ENCODE data around the gene KLHL7. TPM values are rescaled to one million over a fixed set of nuclear protein-coding genes. Genes with fewer than 3 reads are reported as not detected.

The KLHL7 gene
- polyA plus RNA-seq, 1 donor from 2014 or later = 198 TPM

DNA sequence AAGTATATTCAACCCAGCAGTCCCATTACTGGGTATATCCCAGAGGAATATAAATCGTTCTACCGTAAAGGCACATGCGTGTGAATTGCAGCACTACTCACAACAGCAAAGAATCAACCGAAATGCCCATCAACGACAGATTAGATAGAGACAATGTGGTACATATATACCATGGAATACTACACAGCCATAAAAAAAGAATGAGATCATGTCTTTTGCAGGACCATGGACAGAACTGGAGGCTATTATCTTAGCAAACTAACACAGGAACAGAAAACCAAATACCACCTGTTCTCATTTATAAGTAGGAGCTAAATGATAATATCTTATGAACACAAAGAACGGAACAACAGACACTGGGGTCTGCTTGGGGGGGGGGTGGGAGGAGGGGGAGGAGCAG, 44.3 kb upstream of the KLHL7 start:
- Histone ChIP-seq H3K9ac (ENCODE audit: low read length) (no peak overlapping the region), H3K27ac (ENCODE audit: low read length) (no peak overlapping the region), H3K4me3 (ENCODE audit: low read length) (no peak overlapping the region), H2AFZ (ENCODE audit: low read depth, low read length) (no peak overlapping the region), H3K79me2 (replicated peaks; ENCODE audit: insufficient read depth, low read length) (no peaks in the 10 kb centered on the region), H3K9me3 (ENCODE audit: low read length) (no peaks in the 10 kb centered on the region), H3K27me3 (ENCODE audit: insufficient read depth, low read depth, low read length) (no peaks in the 10 kb centered on the region), H3F3A (ENCODE audit: insufficient read depth, low read length, poor library complexity, severe bottlenecking) (no peaks in the 10 kb centered on the region), H3K36me3 (ENCODE audit: insufficient read depth, low read length) (no peaks in the 10 kb centered on the region), H3K4me2 (ENCODE audit: low read length) (no peak overlapping the region), H4K20me1 (ENCODE audit: insufficient read depth) (no peaks in the 10 kb centered on the region), H3K9me2 (ENCODE audit: insufficient read depth, low read length) (no peaks in the 10 kb centered on the region)
- no peak for TF ChIP-seq MXI1 (conservative IDR thresholded peaks at IDR 0.05; ENCODE audit: poor library complexity, severe bottlenecking)
- no peak for TF ChIP-seq TAF1 (IDR thresholded peaks at IDR 0.05; ENCODE audit: low read depth)
- TF ChIP-seq EP300 (conservative IDR thresholded peaks at IDR 0.05; ENCODE audit: poor library complexity, severe bottlenecking) = no peak
- no peak for TF ChIP-seq EZH2 (IDR thresholded peaks at IDR 0.05; ENCODE audit: borderline replicate concordance, insufficient read depth, low read length, poor library complexity, severe bottlenecking)
- TF ChIP-seq, protein P1, sequence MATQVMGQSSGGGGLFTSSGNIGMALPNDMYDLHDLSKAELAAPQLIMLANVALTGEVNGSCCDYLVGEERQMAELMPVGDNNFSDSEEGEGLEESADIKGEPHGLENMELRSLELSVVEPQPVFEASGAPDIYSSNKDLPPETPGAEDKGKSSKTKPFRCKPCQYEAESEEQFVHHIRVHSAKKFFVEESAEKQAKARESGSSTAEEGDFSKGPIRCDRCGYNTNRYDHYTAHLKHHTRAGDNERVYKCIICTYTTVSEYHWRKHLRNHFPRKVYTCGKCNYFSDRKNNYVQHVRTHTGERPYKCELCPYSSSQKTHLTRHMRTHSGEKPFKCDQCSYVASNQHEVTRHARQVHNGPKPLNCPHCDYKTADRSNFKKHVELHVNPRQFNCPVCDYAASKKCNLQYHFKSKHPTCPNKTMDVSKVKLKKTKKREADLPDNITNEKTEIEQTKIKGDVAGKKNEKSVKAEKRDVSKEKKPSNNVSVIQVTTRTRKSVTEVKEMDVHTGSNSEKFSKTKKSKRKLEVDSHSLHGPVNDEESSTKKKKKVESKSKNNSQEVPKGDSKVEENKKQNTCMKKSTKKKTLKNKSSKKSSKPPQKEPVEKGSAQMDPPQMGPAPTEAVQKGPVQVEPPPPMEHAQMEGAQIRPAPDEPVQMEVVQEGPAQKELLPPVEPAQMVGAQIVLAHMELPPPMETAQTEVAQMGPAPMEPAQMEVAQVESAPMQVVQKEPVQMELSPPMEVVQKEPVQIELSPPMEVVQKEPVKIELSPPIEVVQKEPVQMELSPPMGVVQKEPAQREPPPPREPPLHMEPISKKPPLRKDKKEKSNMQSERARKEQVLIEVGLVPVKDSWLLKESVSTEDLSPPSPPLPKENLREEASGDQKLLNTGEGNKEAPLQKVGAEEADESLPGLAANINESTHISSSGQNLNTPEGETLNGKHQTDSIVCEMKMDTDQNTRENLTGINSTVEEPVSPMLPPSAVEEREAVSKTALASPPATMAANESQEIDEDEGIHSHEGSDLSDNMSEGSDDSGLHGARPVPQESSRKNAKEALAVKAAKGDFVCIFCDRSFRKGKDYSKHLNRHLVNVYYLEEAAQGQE (IDR thresholded peaks at IDR 0.05; ENCODE audit: borderline replicate concordance) = no peak

DNA sequence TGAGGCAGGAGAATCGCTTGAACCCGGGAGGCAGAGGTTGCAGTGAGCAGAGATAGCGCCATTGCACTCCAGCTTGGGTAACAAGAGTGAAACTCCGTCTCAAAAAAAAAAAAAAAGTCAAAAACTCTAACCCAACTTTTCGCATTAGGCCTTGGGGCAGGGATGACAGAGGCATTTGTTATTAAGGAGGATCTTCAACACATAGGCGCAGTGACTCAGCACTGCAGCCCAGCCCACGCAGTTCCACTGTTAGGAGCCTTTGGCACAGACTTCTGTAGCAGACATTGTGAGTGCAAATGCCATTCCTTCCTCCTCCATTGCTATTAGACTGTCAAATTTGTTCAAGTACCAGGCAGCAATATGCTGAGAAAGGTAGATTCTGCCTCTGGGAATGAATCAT, 43.1 kb upstream of the KLHL7 start:
- H2AFZ ChIP-seq (ENCODE audit: low read depth, low read length) = no peak overlapping the region

More for the DNA sequence above, 43.1 kb upstream of the KLHL7 start:
- no peaks in the 10 kb centered on the region for H3K9me2 ChIP-seq (ENCODE audit: insufficient read depth, low read length)
- TF ChIP-seq, protein P2, sequence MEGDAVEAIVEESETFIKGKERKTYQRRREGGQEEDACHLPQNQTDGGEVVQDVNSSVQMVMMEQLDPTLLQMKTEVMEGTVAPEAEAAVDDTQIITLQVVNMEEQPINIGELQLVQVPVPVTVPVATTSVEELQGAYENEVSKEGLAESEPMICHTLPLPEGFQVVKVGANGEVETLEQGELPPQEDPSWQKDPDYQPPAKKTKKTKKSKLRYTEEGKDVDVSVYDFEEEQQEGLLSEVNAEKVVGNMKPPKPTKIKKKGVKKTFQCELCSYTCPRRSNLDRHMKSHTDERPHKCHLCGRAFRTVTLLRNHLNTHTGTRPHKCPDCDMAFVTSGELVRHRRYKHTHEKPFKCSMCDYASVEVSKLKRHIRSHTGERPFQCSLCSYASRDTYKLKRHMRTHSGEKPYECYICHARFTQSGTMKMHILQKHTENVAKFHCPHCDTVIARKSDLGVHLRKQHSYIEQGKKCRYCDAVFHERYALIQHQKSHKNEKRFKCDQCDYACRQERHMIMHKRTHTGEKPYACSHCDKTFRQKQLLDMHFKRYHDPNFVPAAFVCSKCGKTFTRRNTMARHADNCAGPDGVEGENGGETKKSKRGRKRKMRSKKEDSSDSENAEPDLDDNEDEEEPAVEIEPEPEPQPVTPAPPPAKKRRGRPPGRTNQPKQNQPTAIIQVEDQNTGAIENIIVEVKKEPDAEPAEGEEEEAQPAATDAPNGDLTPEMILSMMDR (IDR thresholded peaks at IDR 0.05; ENCODE audit: poor library complexity, severe bottlenecking) = no peak
- TF ChIP-seq SMC3 (conservative IDR thresholded peaks at IDR 0.05; ENCODE audit: poor library complexity) = no peak
- no peak for TF ChIP-seq TAF1 (IDR thresholded peaks at IDR 0.05; ENCODE audit: low read depth)
- TF ChIP-seq, protein P1 (IDR thresholded peaks at IDR 0.05; ENCODE audit: borderline replicate concordance) = no peak
- no peak for TF ChIP-seq RAD21 (conservative IDR thresholded peaks at IDR 0.05)
- no peak for TF ChIP-seq EP300 (conservative IDR thresholded peaks at IDR 0.05; ENCODE audit: poor library complexity, severe bottlenecking)
- TF ChIP-seq EZH2 (IDR thresholded peaks at IDR 0.05; ENCODE audit: borderline replicate concordance, insufficient read depth, low read length, poor library complexity, severe bottlenecking) = no peak
- TF ChIP-seq POLR2AphosphoS5 (IDR thresholded peaks at IDR 0.05) = no peak
- TF ChIP-seq MXI1 (conservative IDR thresholded peaks at IDR 0.05; ENCODE audit: poor library complexity, severe bottlenecking) = no peak
- no peaks in the 10 kb centered on the region for H3F3A ChIP-seq (ENCODE audit: insufficient read depth, low read length, poor library complexity, severe bottlenecking)
- no peaks in the 10 kb centered on the region for H3K27me3 ChIP-seq (ENCODE audit: insufficient read depth, low read depth, low read length)
- no peaks in the 10 kb centered on the region for H3K79me2 ChIP-seq (replicated peaks; ENCODE audit: insufficient read depth, low read length)
- no peak overlapping the region for H3K27ac ChIP-seq (ENCODE audit: low read length)
- no peak overlapping the region for H3K4me3 ChIP-seq (ENCODE audit: low read length)
- H3K4me2 ChIP-seq (ENCODE audit: low read length) = no peak overlapping the region
- H3K9ac ChIP-seq (ENCODE audit: low read length) = no peak overlapping the region
- H4K20me1 ChIP-seq (ENCODE audit: insufficient read depth) = no peaks in the 10 kb centered on the region
- H3K36me3 ChIP-seq (ENCODE audit: insufficient read depth, low read length) = no peaks in the 10 kb centered on the region
- no peaks in the 10 kb centered on the region for H3K9me3 ChIP-seq (ENCODE audit: low read length)

All from neural cell (in vitro differentiated cells).